K562 (cell line): ENCODE data around the gene CTPS2. TPM values are rescaled to one million over a fixed set of nuclear protein-coding genes. Genes with fewer than 3 reads are reported as not detected.

Experiments
- ATAC-seq: fragments of 200-7000 bp; cut with Tn5 transposase; 3 replicates; pipeline ENCODE4 v1.9.1; 2020; ENCODE audit warnings: moderate library complexity
- BruUV-seq: library from RNA; stranded (reverse); fragments of 400-500 nt; replicated peaks from 2 replicates; lab custom pipeline; 2021; lab: Mats Ljungman, UMichigan
- CTCF ChIA-PET: fragments of 300-600 bp; formaldehyde crosslinking; extraction: SDS; loops from one replicate; lab custom pipeline; 2021; ENCODE audit warnings: low intra/inter-chr PET ratio; lab: Yijun Ruan, JAX
- POLR2A ChIA-PET: fragments of 300-600, 350-650 bp; sonication (Branson Sonifier 250); formaldehyde crosslinking; extraction: SDS; loops from one replicate; lab custom pipeline; 2021; ENCODE audit warnings: antibody characterized with exemption, inconsistent platforms; lab: Yijun Ruan, JAX
- DNase-seq, 4 experiments: peaks; one replicate each; pipeline versions ENCODE4 v3.0.0 to v3.0.0-alpha.2; 2011 to 2018; ENCODE audit warnings: low spot score in 3 of 4, mixed read lengths in 3 of 4; ENCODE audit errors: extremely low read depth in 1 of 4
- FAIRE-seq: peaks from 2 replicates; lab custom pipeline; 2011; peaks lifted over from hg19 to GRCh38; lab: Jason Lieb, UNC
- H2AFZ ChIP-seq: 2 replicates; pipeline ENCODE4 v1.6.0; 2011; ENCODE audit warnings: low read depth, low read length, control low read depth, inconsistent platforms
- H3K27ac ChIP-seq: fragments of 200-600 bp; 3 replicates; pipeline ENCODE4 v1.8.0; 2011; ENCODE audit warnings: low read depth, mild to moderate bottlenecking, control low read depth, inconsistent platforms, low read length, moderate library complexity, mixed read lengths; ENCODE audit errors: extremely low read depth
- H3K27me3 ChIP-seq, 2 experiments: fragments of 300-600 bp in 1 of 2; 2 replicates in 1 of 2; 3 replicates in 1 of 2; pipeline versions ENCODE4 v1.6.0 to v1.8.0; 2011; ENCODE audit warnings: inconsistent platforms in 2 of 2, low read length in 2 of 2, mild to moderate bottlenecking in 1 of 2, mixed read lengths in 1 of 2, moderate library complexity in 1 of 2; ENCODE audit not compliant: control insufficient read depth in 2 of 2, insufficient read depth in 2 of 2
- H3K36me3 ChIP-seq: fragments of 300-600 bp; 3 replicates; pipeline ENCODE4 v1.8.0; 2011; ENCODE audit warnings: mild to moderate bottlenecking, low read length, inconsistent platforms; ENCODE audit not compliant: control insufficient read depth, insufficient read depth
- H3K4me1 ChIP-seq, 2 experiments: fragments of 200-600 bp in 1 of 2; replicated peaks in 1 of 2; 2 replicates in 1 of 2; 3 replicates in 1 of 2; pipeline versions ENCODE4 v1.5.1 to v1.8.0; 2011; ENCODE audit warnings: inconsistent platforms in 2 of 2, low read length in 2 of 2, mild to moderate bottlenecking in 1 of 2, mixed read lengths in 1 of 2, moderate library complexity in 1 of 2; ENCODE audit not compliant: control insufficient read depth in 2 of 2, insufficient read depth in 2 of 2
- H3K4me2 ChIP-seq: 2 replicates; pipeline ENCODE4 v1.6.1; 2011; ENCODE audit warnings: low read length, control low read depth, inconsistent platforms, mixed read lengths; ENCODE audit not compliant: insufficient read depth
- H3K4me3 ChIP-seq: fragments of 200-600 bp; sonication (generic), shearing (Covaris generic); 2 replicates; pipeline ENCODE4 v1.5.1; 2016; ENCODE audit warnings: control low read depth, inconsistent platforms
- H3K79me2 ChIP-seq: fragments of 200-600 bp; 3 replicates; pipeline ENCODE4 v1.8.0; 2011; ENCODE audit warnings: low read length, inconsistent platforms; ENCODE audit not compliant: control insufficient read depth, insufficient read depth
- H3K9ac ChIP-seq, 2 experiments: 2 replicates each; pipeline versions ENCODE4 v1.6.0 to v1.6.1; 2011; ENCODE audit warnings: low read depth in 2 of 2, low read length in 2 of 2, control low read depth in 1 of 2, inconsistent platforms in 1 of 2, mild to moderate bottlenecking in 1 of 2, mixed read lengths in 1 of 2; ENCODE audit not compliant: insufficient read depth in 1 of 2
- H3K9me1 ChIP-seq: one replicate; pipeline ENCODE4 v1.6.0; 2011; ENCODE audit warnings: inconsistent platforms, mild to moderate bottlenecking, low read length, moderate library complexity; ENCODE audit not compliant: control insufficient read depth, insufficient read depth
- H3K9me3 ChIP-seq: replicated peaks from 2 replicates; pipeline ENCODE4 v1.5.1; 2011; ENCODE audit warnings: low read depth, low read length, inconsistent platforms; ENCODE audit not compliant: control insufficient read depth, insufficient read depth
- H4K20me1 ChIP-seq: replicated peaks from 2 replicates; pipeline ENCODE4 v1.6.1; 2011; ENCODE audit warnings: low read length, inconsistent platforms, mixed read lengths; ENCODE audit not compliant: control insufficient read depth, insufficient read depth
- BRF1 ChIP-seq: IDR thresholded peaks from 3 replicates; pipeline ENCODE4 v1.6.1; 2011; ENCODE audit warnings: borderline replicate concordance, mild to moderate bottlenecking; ENCODE audit not compliant: insufficient read length; ENCODE audit errors: extremely low read depth
- HDAC6 ChIP-seq: IDR thresholded peaks from 2 replicates; pipeline ENCODE4 v1.6.1; 2012; ENCODE audit warnings: low read depth, mild to moderate bottlenecking, control low read depth, inconsistent platforms, low read length, moderate library complexity
- HMBOX1 ChIP-seq: sonication (generic); IDR thresholded peaks from 2 replicates; pipeline ENCODE4 v1.6.1; 2016
- RBM17 ChIP-seq: fragments of 200-400 bp; formaldehyde crosslinking; IDR thresholded peaks from 2 replicates; pipeline ENCODE4 v1.6.1; 2017; ENCODE audit warnings: low read depth, mild to moderate bottlenecking, low read length, borderline replicate concordance
- ZFP1 ChIP-seq: fragments of 450-650 bp; formaldehyde crosslinking; IDR thresholded peaks from 2 replicates; pipeline ENCODE4 v1.4.0; 2020; ENCODE audit warnings: mild to moderate bottlenecking, mixed read lengths
- ZNF445 ChIP-seq: fragments of 250-450 bp; sonication (Bioruptor Pico); IDR thresholded peaks from 2 replicates; pipeline ENCODE4 v1.4.0; 2020; ENCODE audit warnings: low read depth, mild to moderate bottlenecking, moderate library complexity
- ZNF551 ChIP-seq: fragments of 250-450 bp; sonication (Bioruptor Pico); IDR thresholded peaks from 2 replicates; pipeline ENCODE4 v1.5.0; 2021; ENCODE audit warnings: mild to moderate bottlenecking, moderate library complexity
- WGBS: fragments of 100-300 bp; shearing (Covaris generic); methylation state at CpG from one replicate; pipeline ENCODE4 v1.1.6; 2016; ENCODE audit warnings: low coverage, mixed read lengths; ENCODE audit not compliant: insufficient coverage; ENCODE audit errors: missing lambda C conversion rate; 5-methylcytosine and 5-hydroxymethylcytosine counted together
- in situ Hi-C: fragments of 300-500 bp; cut with MboI; formaldehyde crosslinking; loops from 4 replicates; pipeline ENCODE4 v1.15.0; 2018; ENCODE audit warnings: inconsistent platforms, mixed read lengths
- intact Hi-C: fragments of 100-400 bp; cut with micrococcal nuclease; formaldehyde crosslinking; loops from 2 replicates; pipeline ENCODE4 v1.14.2; 2022
- polyA plus RNA-seq, 8 experiments: library from polyadenylated mRNA; depleted of rRNA in 4 of 8; stranded (reverse) in 5 of 8; unstranded in 3 of 8; fragments of >200 nt; fragmentation: Nextera tagmentation in 2 of 8; fragmentation: Illumina TruSeq in 1 of 8; extraction: Ambion mirVana in 2 of 8; extraction: Trizol in 1 of 8; gene quantifications; 2 replicates each; pipeline versions ENCODE4 v1.2.1 to v1.2.3, GENCODE V29; 2011 to 2014; ENCODE audit warnings: inconsistent platforms in 1 of 8, missing spikeins in 1 of 8
- total RNA-seq, 7 experiments: library from RNA; depleted of rRNA in 6 of 7; stranded (reverse); fragments of >200 nt in 6 of 7; fragmentation: Illumina TruSeq in 2 of 7; extraction: Trizol in 2 of 7; gene quantifications; 2 replicates each; pipeline versions ENCODE4 v1.2.1 to v1.2.3, GENCODE V29; 2011 to 2021; ENCODE audit warnings: low replicate concordance in 1 of 7

Gene CTPS2
- total and polyA plus RNA-seq, 9 of the 15 experiments (the other 6 are each of a cell fraction or from before 2014, with no cell fraction given) = 5.4 to 19.5 (median 14.1) TPM

GRCh38 chrX:16589211-16589610 is 123.3 kb downstream of the CTPS2 start:
- Histone ChIP-seq H3K79me2 (no peaks in the 10 kb centered on the region), H3K27ac (no peak overlapping the region), H3K9me1 (no peaks in the 10 kb centered on the region), H3K4me3 (no peak overlapping the region), H3K36me3 (peaks cover 5% of the 10 kb centered on the region; the same call in 1 of the 3 replicates), H3K27me3 (no peaks in the 10 kb centered on the region), H4K20me1 (no peaks in the 10 kb centered on the region), H3K4me2 (no peak overlapping the region), H3K9ac (no peak overlapping the region), H2AFZ (no peak overlapping the region), H3K4me1 (no peaks in the 10 kb centered on the region; a peak in 1 of 5 replicates), H3K9me3 (no peaks in the 10 kb centered on the region)
- 84% methylated on average over 2 of the region's 2 CpGs for WGBS
- FAIRE-seq (no peak), DNase-seq (no peak), ATAC-seq (no peak)
- CTCF ChIA-PET = no interaction called here
- TF ChIP-seq ZFP1 (CRISPR knock-in tag) = no peak
- TF ChIP-seq HMBOX1 = no peak
- no peak for TF ChIP-seq BRF1
- TF ChIP-seq RBM17 = no peak
- TF ChIP-seq ZNF551 (CRISPR knock-in tag) = no peak
- POLR2A ChIA-PET = no interaction called here
- intact Hi-C loops (no loop called here), in situ Hi-C loops (no loop called here)
- no TSS peak for BruUV-seq

- ATAC-seq = no peak
- no peaks in the 10 kb centered on the region for H3K27me3 ChIP-seq
- no peak overlapping the region for H3K27ac ChIP-seq
- H3K79me2 ChIP-seq = no peaks in the 10 kb centered on the region
- ChIA-PET POLR2A (no interaction called here), CTCF (no interaction called here)
- intact Hi-C loops (no loop called here), in situ Hi-C loops (no loop called here)
- no peaks in the 10 kb centered on the region for H3K9me3 ChIP-seq
- no peak for FAIRE-seq
- no peak overlapping the region for H3K4me2 ChIP-seq
- no peaks in the 10 kb centered on the region for H3K9me1 ChIP-seq
- DNase-seq = no peak
- H3K4me3 ChIP-seq = no peak overlapping the region
- H3K9ac ChIP-seq = no peak overlapping the region
- no peaks in the 10 kb centered on the region for H4K20me1 ChIP-seq
- no TSS peak for BruUV-seq
- H3K36me3 ChIP-seq = peaks cover 5% of the 10 kb centered on the region; the same call in 1 of the 3 replicates
- 29% methylated on average over 1 of the region's 1 CpG for WGBS
- H2AFZ ChIP-seq = no peak overlapping the region
- H3K4me1 ChIP-seq = no peaks in the 10 kb centered on the region; a peak in 1 of 5 replicates
- no peak for TF ChIP-seq HDAC6
- no peak for TF ChIP-seq ZNF445
These were observed 124.2 kb downstream of the CTPS2 start for GRCh38 chrX:16588266-16588665.
